Kidney (tissue), 14 donors: ENCODE data around the gene PNCK. TPM values are rescaled to one million over a fixed set of nuclear protein-coding genes. Genes with fewer than 3 reads are reported as not detected.

Experiments
- DNase-seq, 5 donors: peaks; one replicate each; pipeline ENCODE4 v3.0.0-alpha.2; 2013 to 2020
- FAIRE-seq: peaks from 2 replicates; lab custom pipeline; 2012; peaks lifted over from hg19 to GRCh38; lab: Jason Lieb, UNC
- H3K27ac ChIP-seq, 2 donors: one replicate each; pipeline ENCODE4 v1.7.0; 2013; ENCODE audit warnings: low read depth in 2 of 2, low read length in 2 of 2, inconsistent platforms in 1 of 2
- H3K27me3 ChIP-seq: one replicate; pipeline ENCODE4 v1.7.1; 2013; ENCODE audit warnings: low read length, inconsistent platforms; ENCODE audit not compliant: control insufficient read depth, insufficient read depth
- H3K36me3 ChIP-seq, 3 donors: one replicate each; pipeline versions ENCODE4 v1.7.0 to v1.7.1; 2013; ENCODE audit warnings: low read length in 3 of 3, control low read depth in 1 of 3, inconsistent platforms in 1 of 3; ENCODE audit not compliant: insufficient read depth in 3 of 3, control insufficient read depth in 2 of 3
- H3K4me1 ChIP-seq, 3 donors: one replicate each; pipeline versions ENCODE4 v1.7.0 to v1.7.1; 2013; ENCODE audit warnings: low read length in 3 of 3, inconsistent platforms in 1 of 3, low read depth in 1 of 3; ENCODE audit not compliant: control insufficient read depth in 2 of 3, insufficient read depth in 2 of 3
- H3K4me3 ChIP-seq, 3 donors: one replicate each; pipeline versions ENCODE4 v1.7.0 to v1.8.1; 2013; ENCODE audit warnings: low read length in 3 of 3, control low read depth in 1 of 3, inconsistent platforms in 1 of 3
- H3K9ac ChIP-seq, 3 donors: one replicate each; pipeline versions ENCODE4 v1.7.0 to v1.7.1; 2013; ENCODE audit warnings: low read length in 3 of 3, control low read depth in 1 of 3, inconsistent platforms in 1 of 3
- H3K9me3 ChIP-seq, 3 donors: one replicate each; pipeline versions ENCODE4 v1.7.0 to v1.7.1; 2013; ENCODE audit warnings: low read length in 3 of 3, control low read depth in 1 of 3, inconsistent platforms in 1 of 3; ENCODE audit not compliant: control insufficient read depth in 2 of 3, insufficient read depth in 1 of 3
- CTCF ChIP-seq: IDR thresholded peaks from 3 replicates; pipeline ENCODE4 v1.5.1; 2012; ENCODE audit warnings: mild to moderate bottlenecking, moderate library complexity, borderline replicate concordance; ENCODE audit not compliant: insufficient read depth; ENCODE audit errors: extremely low read depth
- intact Hi-C: fragments of 100-400 bp; cut with DNase I; formaldehyde crosslinking; loops from one replicate; pipeline ENCODE4 v1.11.1; 2022
- polyA plus RNA-seq: library from polyadenylated mRNA; stranded (reverse); fragments of 350-450 nt; fragmentation: Illumina TruSeq; extraction: RNeasy Lipid Tissue Mini Kit (QIAGEN cat#74804); gene quantifications from one replicate; pipeline ENCODE4 v1.2.3, GENCODE V29; 2014; ENCODE audit warnings: low read depth, low replicate concordance; ENCODE audit not compliant: insufficient read depth
- total RNA-seq: library from RNA; stranded (reverse); fragmentation: NEBNext Ultra II Directional; extraction: Animal tissue kit (Norgen Biotek cat#: 25700); gene quantifications from one replicate; pipeline ENCODE4 v1.2.1, GENCODE V29; 2021
- donor health status: control.
- donor health status: control.
- donor health status: control.
- donor health status: control.
- donor health status: control.
- donor health status: DM: yes; HTN: yes; CAD: no.
- donor health status: Normal renal cell carcinoma (clear cell type).

The PNCK gene
- total and polyA plus RNA-seq, 2 donors from 2014 or later = 1.5 to 5.5 TPM

- TF ChIP-seq CTCF = no peak
- Histone ChIP-seq H3K4me1 (peaks cover 0 to 8% (median 0%) of the 10 kb centered on the region in 3 donors), H3K9me3 (no peaks in the 10 kb centered on the region), H3K27ac (peak overlapping the region; percentile 22 to 53), H3K27me3 (peaks cover 3% of the 10 kb centered on the region), H3K9ac (no peak overlapping the region), H3K36me3 (no peaks in the 10 kb centered on the region), H3K4me3 (peak overlapping the region in 2 of 3 donors; percentile 16 to 37)
- intact Hi-C loops = no loop called here
- peak in 2 of 5 donors; percentile 10 to 55 for DNase-seq
- no peak for FAIRE-seq
Observed at GRCh38 chrX:153642655-153643430, 30.8 kb downstream of the PNCK start.

GRCh38 chrX:153642051-153642654, 31.5 kb downstream of the PNCK start:
- FAIRE-seq (no peak), DNase-seq (peak in 3 of 5 donors; percentile 58 to 70 (median 65))
- Histone ChIP-seq H3K9ac (no peak overlapping the region), H3K27me3 (peaks cover 3% of the 10 kb centered on the region), H3K27ac (no peak overlapping the region), H3K4me3 (no peak overlapping the region), H3K36me3 (no peaks in the 10 kb centered on the region), H3K4me1 (peaks cover 0 to 8% (median 0%) of the 10 kb centered on the region in 3 donors), H3K9me3 (no peaks in the 10 kb centered on the region)
- intact Hi-C loops = no loop called here
- no peak for TF ChIP-seq CTCF

GRCh38 chrX:153641627-153642026, 32.0 kb downstream of the PNCK start:
- peak in 2 of 5 donors; percentile 10 to 61 for DNase-seq

More at GRCh38 chrX:153641627-153642026, 32.0 kb downstream of the PNCK start:
- intact Hi-C loops = no loop called here
- TF ChIP-seq CTCF = no peak
- Histone ChIP-seq H3K4me1 (peaks cover 0 to 7% (median 0%) of the 10 kb centered on the region in 3 donors), H3K4me3 (no peak overlapping the region), H3K9me3 (no peaks in the 10 kb centered on the region), H3K9ac (no peak overlapping the region), H3K27ac (no peak overlapping the region), H3K36me3 (no peaks in the 10 kb centered on the region), H3K27me3 (peaks cover 3% of the 10 kb centered on the region)
- FAIRE-seq = no peak
